ENCODE measurements around the gene AOAH.
"Not testable (repeated sequence)": the region's sequence is repeated elsewhere in the genome, so short reads cannot be mapped to it uniquely, and the experiment has no call there.

Gene AOAH

DNA sequence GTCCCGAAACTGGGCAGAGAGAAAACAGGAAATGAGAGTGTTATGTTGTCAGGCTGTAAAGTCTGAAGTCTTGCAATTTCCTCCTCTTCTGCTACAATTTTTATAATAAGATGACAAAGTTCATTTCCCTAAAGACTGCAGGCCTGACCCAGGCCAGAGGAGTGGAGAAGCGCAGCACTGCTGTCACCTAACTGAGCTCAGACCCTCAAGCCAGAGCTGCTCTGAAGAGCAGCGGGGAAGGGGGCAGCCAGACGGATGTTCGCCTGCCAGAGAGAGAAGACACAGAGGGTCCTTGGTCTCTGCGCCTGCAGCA is 12.6 kb upstream of the AOAH start:
- no peak for DNase-seq

DNA sequence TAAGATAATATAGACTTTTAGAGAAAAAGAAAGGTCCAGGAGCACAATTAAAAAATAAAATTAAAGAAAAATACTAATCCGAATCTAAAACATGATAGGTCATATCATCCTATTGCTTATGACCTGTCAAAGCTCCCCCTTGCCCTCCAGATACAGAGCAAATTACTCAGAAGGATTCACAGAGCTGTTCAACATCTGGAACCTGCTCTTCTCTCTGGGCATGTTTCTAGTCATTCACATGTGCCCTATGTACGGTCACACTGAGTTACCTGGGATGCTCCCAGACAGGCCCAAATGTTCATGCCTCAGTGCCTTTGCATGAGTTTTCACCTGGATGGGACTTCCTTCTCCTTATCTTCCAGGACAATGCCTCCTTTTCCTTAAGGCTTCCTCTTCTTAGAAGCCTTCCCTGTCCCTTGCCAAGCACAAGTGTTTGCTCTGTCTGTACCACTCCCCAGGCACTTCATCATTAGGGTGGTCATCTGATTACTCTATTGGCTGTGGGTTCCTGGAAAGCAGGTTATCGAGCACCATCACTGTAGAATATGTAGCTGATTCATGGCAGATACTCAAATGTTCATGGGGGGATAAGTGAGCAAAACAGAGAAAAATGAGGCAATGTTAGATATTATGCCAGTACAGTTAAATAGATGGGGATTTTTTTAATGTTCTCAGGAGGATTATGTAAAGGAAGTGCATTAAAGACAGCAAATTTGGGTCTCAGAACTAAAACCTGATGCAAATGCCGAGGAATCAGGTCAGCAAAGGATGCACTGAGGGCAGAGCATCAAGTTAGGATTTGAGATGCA is 12.0 kb upstream of the AOAH start:
- DNase-seq = no peak

DNA sequence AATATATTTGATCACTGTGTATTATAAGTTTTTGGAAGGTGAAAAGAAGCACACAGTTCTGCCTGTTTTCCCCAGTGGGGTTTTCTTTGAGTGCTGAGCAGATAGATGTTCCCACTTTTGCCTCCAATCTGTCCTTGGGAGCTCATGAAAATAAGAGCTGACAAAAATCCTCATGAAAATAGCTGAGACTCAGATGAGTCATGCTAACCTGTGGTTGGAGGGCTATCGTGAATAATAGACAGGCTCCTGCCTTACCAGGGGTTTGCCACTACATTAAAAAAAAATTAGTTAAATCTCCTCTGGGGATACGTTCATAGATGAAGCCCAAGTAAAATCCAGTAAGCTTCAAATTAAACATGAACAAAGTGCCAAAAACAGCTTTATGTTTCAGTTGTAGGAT is 10.9 kb upstream of the AOAH start:
- DNase-seq = no peak

DNA sequence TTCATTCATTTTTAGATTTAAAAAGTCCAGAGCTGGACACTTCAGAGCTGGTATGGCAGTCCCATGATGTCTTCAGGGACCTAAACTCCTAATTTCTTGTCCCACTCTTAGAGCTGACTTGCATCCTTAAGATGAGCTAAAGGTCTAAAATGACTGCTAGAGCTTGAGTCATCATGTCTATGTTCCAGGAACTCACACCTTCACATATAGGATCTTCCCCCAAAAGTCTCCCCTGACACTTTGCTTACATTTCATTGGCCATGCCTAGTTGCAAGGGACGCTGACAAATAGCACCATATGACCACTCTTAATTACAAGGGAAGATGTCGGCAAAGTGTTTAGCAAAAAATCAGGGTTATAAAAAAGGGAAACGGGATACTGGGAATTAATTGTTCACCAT is 10.4 kb upstream of the AOAH start:
- DNase-seq = no peak

DNA sequence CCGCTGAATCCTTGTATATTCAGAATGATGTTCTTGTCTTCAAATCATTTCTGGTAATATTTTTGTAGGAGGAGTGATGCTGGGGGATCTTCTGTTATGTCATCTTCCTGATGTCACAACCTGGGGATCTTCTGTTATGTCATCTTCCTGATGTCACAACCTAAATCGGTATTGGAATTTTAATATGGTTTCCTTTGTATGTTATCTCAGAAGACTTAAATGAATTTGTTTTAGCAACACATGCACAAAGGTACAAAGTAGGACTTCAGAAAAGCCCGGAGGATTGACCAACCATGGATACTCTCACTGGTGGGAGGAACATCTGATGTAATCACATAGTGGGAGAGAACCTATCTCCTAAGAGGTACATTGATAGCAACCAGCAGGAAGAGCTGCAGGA is 9.1 kb upstream of the AOAH start:
- no peak for DNase-seq

DNA sequence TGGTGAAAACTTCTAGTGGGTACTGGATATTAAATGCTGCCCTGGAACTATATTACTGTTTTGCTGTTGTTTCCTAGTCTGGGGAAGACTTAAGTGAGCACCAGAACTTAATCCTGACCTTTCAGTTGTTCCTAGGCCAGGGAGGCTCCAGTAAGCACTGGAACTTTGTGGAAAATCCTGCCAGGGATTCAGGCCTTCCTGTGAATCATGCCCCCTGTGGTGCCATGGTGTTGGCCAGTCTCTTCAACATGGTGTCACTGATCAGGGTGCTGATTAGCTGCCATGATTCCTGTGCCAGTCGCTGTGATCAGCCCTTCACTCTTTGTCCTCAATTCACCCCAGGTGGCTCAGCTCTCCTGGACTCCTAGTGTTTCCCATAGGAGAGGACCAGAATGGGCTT is 8.5 kb upstream of the AOAH start:
- DNase-seq = no peak

DNA sequence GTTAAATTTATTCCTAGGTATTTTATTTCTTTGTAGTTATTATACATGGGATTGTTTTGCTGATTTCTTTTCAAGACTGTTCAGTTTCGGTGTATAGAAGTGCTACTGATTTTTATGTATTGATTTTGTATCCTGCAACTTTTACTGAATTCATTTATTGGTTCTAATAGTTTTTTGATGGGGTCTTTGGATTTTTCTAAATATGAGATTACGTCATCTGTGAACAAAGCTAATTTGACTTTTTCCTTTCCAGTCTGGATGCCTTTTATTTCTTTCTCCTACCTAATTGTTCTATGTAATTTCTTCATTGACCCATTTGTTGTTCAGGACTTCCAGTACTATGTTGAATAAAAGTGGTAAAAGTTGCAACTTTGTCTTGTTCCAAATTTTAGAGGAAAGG is 5.8 kb upstream of the AOAH start:
- DNase-seq = no peak

DNA sequence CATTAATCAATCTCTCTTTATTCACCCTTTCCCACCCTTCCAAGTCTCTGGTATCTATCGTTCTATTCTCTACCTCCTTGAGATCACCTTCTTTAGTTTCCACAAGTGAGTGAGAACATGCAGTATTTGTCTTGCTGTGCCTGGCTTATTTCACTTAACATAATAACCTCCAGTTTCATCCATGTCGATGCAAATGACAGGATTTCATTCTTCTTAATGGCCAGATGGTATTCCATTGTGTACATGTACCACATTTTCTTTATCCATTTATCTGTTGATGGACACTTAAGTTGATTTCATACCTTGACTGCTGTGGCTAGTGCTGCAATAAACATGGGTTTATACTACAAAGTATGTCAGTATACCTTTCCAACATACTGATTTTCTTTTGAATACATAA is 3.8 kb upstream of the AOAH start:
- DNase-seq = no peak

DNA sequence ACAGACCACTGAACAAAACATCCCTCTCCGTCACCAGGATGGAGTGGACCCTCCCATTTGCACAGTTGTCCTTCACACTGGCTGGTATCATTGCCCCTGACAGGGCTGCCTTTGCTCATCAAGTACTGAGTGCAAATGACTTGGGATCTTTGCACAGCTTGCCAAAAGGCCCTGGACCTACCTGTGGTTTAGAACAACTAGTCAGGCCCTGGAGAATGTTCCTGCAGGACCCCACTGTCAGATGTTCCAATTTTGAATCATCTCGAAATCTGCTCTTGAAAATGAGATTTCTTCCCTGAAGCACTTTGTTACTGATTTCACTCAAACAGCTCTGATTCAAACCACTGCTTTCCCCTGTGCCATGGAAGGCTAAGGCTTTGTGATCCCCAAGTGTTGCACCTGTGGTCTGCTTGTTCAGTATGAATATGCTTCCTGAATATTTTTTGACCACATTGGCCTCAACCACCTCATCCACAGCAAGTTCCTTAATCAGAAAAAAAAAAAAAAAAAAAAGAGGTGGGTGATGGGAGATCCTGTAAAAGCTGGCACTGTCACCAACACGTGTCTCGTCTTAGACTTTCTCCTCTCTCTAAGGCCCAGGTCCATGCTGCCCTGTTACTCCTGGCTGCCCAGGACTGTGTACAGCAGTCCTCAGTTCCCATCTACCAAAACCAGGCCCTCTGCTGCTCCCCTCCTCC is 2.7 kb upstream of the AOAH start:
- no peak for DNase-seq

DNA sequence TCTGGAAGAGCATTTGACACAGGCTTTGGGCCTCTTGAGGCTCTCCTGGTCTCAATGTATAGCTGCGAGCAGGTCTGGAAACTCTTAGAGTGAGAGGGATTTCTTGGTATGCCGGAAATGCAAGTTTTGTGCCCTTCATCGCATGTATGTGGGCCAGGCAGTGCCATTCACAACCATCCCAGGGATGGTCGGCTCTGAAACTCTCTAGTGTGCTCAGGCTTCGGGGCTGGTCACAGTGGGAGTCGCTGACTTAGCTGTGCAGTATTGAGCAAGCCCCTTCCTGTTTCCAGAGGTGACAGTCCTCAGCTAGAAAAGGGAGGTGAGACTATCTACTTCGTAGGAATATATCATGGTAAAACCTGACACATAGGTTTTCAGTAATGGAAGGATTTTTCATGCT is 2.0 kb upstream of the AOAH start:
- no peak for DNase-seq

DNA sequence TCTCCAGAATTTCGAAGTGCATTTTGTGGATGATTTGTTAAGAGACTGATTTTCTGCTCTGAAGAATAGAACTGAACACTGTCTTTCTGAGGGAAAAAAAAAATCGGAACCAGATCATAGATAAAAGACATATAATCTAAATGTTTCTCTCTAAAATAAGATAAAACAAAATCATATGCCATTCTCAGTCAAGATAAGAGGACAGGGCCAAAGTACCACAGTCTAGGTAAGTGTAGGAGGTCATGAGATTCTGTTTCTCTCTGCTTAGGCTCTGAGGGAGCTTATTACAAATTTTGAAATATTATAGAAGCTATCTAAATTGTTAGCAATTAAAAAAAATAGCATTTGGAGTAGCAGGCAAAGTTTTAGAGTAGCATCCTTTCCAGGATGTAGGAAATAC is 702 bp upstream of the AOAH start:
- DNase-seq = no peak

DNA sequence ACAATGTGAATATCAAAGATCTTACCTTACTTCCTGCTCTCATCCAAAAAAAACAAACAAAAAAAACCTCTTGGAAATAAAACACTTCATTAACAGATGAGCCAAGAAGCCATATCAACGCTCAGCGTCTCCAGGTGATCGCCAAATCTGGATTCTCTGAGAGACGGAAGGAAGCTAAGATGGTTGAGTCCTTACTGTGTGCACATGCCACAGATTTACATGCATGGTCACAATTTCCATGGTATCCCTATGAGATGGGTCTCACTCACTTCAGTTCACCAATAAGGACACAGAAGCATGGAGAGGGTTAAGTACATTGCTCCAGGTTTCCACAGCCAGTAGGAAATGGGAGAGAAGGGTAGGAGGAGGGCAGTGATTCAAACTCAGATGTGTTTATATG is 1.0 kb downstream of the AOAH start:
- DNase-seq = no peak

DNA sequence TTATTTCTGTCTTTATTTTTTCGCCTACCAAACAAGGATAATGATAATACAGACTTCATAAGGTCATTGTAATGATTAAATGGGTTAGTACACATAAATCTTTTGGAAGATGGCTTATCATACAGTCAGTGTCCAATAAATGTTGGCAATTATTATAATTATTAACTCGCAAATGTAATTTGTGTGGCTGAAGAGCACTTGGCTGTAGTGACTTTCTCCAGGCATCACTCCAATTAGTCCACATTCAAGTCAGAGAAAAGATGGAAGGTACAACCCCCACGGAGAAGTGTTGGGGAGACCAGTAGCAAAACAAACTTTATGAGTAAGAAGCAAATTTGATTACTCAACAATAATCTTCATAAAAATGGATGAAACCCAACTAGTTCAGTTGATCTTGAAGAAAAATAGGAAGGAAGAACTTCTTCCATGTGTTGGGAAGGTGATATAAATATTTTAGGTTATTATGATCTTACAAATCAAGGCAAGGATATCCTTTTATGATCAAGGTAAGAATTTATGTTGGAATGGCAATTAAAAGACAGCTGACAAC is 5.1 kb downstream of the AOAH start:
- no peak for DNase-seq

DNA sequence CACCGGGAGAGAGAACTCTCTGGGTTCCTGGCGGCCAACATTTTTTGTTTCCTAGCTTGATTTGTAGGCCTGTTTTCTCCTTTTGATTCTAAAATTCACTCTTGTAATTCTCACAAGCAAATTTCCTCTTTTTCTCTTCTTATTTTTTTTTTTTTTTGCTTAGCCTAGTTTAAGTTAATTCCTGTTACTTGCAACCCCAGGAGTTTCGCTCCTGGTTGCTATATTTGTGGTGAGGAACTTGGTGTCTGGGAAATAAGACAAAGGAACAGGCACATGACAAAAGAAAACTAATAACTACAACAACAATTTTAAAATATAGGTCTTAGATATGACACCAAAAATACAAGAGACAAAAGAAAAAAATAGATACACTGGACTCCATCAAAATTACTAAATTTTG is 6.7 kb downstream of the AOAH start:
- no peak for DNase-seq

DNA sequence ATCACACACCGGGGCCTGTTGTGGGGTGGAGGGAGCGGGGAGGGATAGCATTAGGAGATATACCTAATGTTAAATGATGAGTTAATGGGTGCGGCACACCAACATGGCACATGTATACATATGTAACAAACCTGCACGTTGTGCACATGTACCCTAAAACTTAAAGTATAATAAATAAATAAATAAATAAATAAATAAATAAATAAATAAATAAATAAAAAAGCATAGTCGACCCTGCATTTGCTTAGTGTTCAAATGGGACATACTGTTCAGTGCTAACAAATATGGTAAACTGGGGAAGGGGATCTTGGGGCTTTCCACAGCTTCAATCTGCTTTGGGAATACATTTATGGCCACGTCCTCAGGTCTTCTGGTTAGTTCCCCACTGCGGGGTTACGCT is 7.5 kb downstream of the AOAH start:
- DNase-seq = not testable (repeated sequence)

DNA sequence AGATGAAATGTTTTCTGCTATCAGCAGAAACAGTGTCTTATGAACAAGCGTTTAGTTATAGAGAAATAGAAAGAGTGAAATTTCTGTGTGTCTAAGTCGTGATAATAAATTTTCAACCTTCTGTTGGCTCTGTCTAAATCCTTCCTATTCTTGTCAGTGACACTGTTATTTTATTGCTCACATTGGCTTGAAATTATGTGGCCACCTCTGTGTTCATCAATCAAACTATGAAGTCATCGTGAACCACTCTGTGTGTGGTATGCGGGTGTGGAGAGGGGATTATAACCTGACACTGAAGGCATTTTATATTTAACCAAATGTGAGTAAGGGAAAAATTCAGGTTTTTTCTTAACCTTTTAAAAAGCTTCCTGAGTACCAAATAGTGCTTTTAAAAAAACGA is 12.3 kb downstream of the AOAH start:
- no peak for DNase-seq

DNA sequence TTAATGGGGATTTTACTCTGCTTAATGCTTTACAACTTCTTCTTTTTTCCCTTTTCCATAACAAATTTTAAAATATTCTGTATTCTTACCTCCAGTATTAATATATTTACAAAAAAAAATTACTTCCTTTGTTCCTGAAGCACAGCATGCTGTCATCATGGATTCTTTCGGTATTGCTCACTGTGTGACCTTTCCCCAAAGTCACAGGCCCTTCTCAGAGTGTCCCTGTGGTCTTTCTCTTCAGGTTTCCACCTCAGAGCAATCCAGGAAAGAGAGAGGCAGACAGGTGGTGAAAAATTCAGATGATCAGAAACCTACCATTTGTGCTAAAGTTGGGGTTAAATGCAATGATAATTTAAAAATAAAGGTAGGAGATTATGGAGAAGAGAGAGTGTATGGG is 13.0 kb downstream of the AOAH start:
- DNase-seq = no peak

DNA sequence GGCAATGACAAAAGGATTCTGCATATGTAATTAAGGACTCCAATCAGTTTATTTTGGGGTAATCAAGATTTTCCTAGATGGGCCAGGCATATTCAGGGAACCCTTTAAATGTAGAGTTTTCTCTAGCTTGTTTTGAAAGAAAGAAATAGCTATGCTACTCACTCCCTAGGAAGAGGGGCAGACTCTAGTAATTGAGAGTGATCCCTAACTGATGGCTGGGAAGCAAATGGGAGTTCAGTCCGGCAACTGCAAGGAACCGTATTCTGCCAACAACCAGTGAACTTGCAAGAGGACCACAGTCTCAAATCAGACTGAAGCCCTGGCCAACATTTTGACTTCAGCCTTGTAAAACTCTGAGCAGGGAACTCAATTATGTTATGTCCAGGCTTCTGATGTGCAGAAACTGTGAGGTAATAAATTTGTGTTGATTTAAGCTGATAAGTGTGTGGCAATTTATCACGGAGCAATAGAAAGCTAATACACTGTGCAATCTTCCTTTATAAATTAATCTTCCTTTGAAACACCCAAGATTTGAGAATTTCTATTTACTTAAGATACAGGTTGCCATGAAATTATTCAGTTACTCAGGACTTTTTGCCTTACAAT is 14.0 kb downstream of the AOAH start:
- no peak for DNase-seq

DNA sequence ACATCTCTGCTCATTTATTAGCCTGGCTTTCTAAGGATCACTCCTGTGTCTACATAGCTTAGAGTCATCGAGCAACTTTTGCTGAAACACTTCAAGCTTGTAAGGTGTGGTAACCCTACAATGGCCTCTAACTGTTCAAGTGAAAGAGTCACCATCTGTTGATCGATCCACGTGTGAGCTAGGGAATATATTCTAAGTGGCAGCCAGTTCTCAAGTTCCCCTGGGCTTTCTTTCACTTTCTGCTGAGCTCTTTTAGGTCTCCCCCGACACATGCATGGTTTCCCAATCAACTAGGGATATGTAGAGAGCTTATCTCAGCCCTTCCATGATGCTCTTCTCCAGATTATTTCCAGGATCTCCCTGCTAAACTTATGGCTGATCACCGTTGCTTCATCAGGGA is 15.5 kb downstream of the AOAH start:
- no peak for DNase-seq

DNA sequence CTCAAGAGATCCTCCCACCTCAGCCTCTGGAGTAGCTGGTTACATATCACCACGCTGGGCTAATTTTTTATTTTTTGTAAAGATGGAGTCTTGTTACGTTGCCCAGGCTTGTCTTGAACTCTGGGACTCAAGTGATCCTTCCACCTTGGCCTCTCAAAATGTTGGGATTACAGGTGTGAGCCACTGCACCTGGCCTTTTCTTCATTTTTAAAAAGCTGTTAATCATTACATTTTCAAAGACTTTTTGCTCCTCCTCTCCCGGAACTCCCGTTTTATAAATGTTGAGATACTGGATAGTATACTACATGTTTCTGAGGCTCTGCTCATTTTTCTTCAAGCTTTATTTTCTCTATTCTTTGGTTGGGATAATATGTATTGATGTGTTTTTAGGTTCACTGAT is 16.4 kb downstream of the AOAH start:
- no peak for DNase-seq

DNA sequence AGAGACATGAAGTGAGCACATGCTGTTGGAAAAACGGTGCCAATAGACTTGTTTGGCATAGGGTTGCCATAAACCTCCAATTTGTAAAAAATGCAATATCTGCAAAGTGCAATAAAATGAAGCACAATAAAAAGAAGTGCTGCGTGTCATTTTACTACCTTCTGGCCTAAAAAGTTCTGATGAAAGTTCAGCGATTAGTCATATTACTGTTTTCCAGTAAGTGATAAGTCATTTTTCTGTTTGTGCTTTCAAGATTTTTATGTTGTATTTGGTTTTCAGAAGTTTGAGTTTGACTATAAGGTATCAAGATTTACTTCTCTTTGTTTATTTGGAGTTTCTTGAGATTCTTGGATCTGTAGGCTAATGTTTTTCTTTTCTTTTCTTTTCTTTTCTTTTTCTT is 16.8 kb downstream of the AOAH start:
- no peak for DNase-seq

DNA sequence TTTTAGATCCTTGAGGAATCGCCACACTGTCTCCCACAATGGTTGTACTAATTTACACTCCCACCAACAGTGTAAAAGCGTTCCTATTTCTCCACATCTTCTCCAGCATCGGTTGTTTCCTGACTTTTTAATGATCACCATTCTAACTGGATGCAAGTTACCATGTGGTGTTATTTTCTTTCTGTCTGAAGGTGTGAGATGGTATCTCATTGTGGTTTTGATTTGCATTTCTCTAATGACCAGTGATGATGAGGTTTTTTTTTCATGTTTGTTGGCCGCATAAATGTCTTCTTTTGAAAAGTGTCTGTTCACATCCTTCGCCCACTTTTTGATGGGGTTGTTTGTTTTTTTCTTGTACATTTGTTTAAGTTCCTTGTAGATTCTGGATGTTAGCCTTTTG is 20.4 kb downstream of the AOAH start:
- DNase-seq = not testable (repeated sequence)

DNA sequence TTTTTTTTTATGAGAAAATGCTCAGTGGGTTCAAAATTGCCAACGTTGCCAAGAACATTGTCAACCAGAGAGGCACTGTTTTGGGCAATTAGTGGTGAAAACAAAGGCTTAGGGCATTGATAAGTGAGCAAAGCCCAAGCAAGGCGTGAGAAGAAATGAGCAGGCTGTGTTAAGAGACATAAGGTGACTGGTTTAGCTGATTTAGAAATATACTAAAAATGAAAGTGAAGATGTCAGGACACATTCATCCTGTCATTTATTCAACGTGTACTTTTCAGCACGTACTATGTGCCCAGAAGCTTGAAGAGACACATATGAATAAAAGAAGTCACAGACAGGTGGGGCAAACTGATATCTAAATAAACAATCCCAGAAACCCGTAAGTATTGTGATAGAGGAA is 31.8 kb downstream of the AOAH start:
- no peak for DNase-seq

DNA sequence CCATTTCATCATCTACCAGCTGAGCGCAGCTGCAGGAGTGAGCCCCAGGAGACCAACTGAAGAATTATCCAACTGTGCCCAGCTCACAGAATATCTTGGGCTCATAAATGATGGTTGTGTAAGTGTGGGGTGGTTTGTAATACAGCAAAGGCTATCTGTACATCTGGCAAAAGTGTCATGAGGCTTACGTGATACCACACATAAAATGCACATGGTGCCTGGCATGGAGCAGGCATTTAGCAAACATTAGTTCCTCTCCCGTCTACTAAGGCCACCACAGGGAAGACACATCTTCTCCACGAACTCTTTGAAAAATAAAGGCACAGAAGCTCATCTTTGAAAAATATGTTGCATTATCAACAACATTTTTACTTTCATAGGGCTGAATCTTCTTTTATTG is 32.3 kb downstream of the AOAH start:
- no peak for DNase-seq
